ENCODE results near the gene OR7G2. TPM values are rescaled to one million over a fixed set of nuclear protein-coding genes. Genes with fewer than 3 reads are reported as not detected.
A peak's percentile ranks its signal among the peaks of the same experiment; 100 is the strongest.

The OR7G2 gene
- total RNA-seq, result not detected

- no peak for ATAC-seq (replicated peaks in 1 of 2)
- no peaks in the 10 kb centered on the region for H3K9me3 Mint-ChIP-seq
Measured at GRCh38 chr19:9107375-9107774, at the start of gene OR7G2. Gene OR7G2 (minus strand): TSS chr19:9107475. CDS start chr19:9103243, 4,232 bp downstream.

GRCh38 chr19:9156304-9156703 is 49.0 kb upstream of the OR7G2 start:
- Mint-ChIP-seq H3K4me1 (ENCODE audit: low read depth) (peaks cover 29% of the 10 kb centered on the region), H3K4me3 (no peak overlapping the region), H3K27ac (peak overlapping the region; percentile 9), H3K9me3 (peaks cover 10 to 18% of the 10 kb centered on the region in 2 donors), H3K36me3 (ENCODE audit: insufficient read depth in 2 of 2) (peaks cover 71 to 85% of the 10 kb centered on the region in 2 donors), H3K27me3 (ENCODE audit: low read depth) (no peaks in the 10 kb centered on the region)
- no peak for ATAC-seq (replicated peaks in 1 of 2)
- DNase-seq, result no peak

More at GRCh38 chr19:9107375-9107774, at the start of gene OR7G2:
- no peak within 1 kb of the TSS for H3K4me3 Mint-ChIP-seq
- H3K27ac Mint-ChIP-seq, result no peak within 1 kb of the TSS
- no peak for DNase-seq
- H3K27me3 Mint-ChIP-seq (ENCODE audit: low read depth), result peaks cover 7% of the 10 kb centered on the region
- no peaks in the 10 kb centered on the region for H3K36me3 Mint-ChIP-seq (ENCODE audit: insufficient read depth in 2 of 2)
- H3K4me1 Mint-ChIP-seq (ENCODE audit: low read depth), result no peaks in the 10 kb centered on the region

GRCh38 chr19:9155591-9155990 is 48.3 kb upstream of the OR7G2 start:
- Mint-ChIP-seq H3K36me3 (ENCODE audit: insufficient read depth in 2 of 2) (peaks cover 69 to 84% of the 10 kb centered on the region in 2 donors), H3K9me3 (peaks cover 10 to 17% of the 10 kb centered on the region in 2 donors), H3K4me1 (ENCODE audit: low read depth) (peaks cover 36% of the 10 kb centered on the region), H3K4me3 (no peak overlapping the region), H3K27me3 (ENCODE audit: low read depth) (no peaks in the 10 kb centered on the region), H3K27ac (peak overlapping the region; percentile 43)
- DNase-seq (no peak), ATAC-seq (replicated peaks in 1 of 2) (no peak)

- peaks cover 11 to 14% of the 10 kb centered on the region in 2 donors for H3K9me3 Mint-ChIP-seq
- H3K36me3 Mint-ChIP-seq (ENCODE audit: insufficient read depth in 2 of 2), result peaks cover 59 to 76% of the 10 kb centered on the region in 2 donors
- DNase-seq, result peak; percentile 16 to 23
- peak overlapping the region in 1 of 2 donors; percentile 4 for H3K4me3 Mint-ChIP-seq
- peak; percentile 68 to 76 for ATAC-seq (replicated peaks in 1 of 2)
- peak overlapping the region; percentile 5 for H3K27ac Mint-ChIP-seq
- peaks cover 66% of the 10 kb centered on the region for H3K4me1 Mint-ChIP-seq (ENCODE audit: low read depth)
- H3K27me3 Mint-ChIP-seq (ENCODE audit: low read depth), result no peaks in the 10 kb centered on the region
Measured at GRCh38 chr19:9151367-9151766, 44.1 kb upstream of the OR7G2 start.

- Mint-ChIP-seq H3K4me1 (ENCODE audit: low read depth) (peaks cover 62% of the 10 kb centered on the region), H3K27me3 (ENCODE audit: low read depth) (no peaks in the 10 kb centered on the region), H3K4me3 (no peak overlapping the region), H3K27ac (peak overlapping the region; percentile 5), H3K36me3 (ENCODE audit: insufficient read depth in 2 of 2) (peaks cover 56 to 75% of the 10 kb centered on the region in 2 donors), H3K9me3 (peaks cover 12 to 14% of the 10 kb centered on the region in 2 donors)
- DNase-seq, result no peak
- ATAC-seq (replicated peaks in 1 of 2), result no peak
Measured at GRCh38 chr19:9150650-9151049, 43.4 kb upstream of the OR7G2 start.

- Mint-ChIP-seq H3K9me3 (peaks cover 10 to 13% of the 10 kb centered on the region in 2 donors), H3K36me3 (ENCODE audit: insufficient read depth in 2 of 2) (peaks cover 55 to 75% of the 10 kb centered on the region in 2 donors), H3K27me3 (ENCODE audit: low read depth) (no peaks in the 10 kb centered on the region), H3K27ac (peak overlapping the region; percentile 36), H3K4me3 (no peak overlapping the region), H3K4me1 (ENCODE audit: low read depth) (peaks cover 55% of the 10 kb centered on the region)
- no peak for ATAC-seq (replicated peaks in 1 of 2)
- DNase-seq, result no peak
Measured at GRCh38 chr19:9149997-9150396, 42.7 kb upstream of the OR7G2 start.

GRCh38 chr19:9148697-9149096 is 41.4 kb upstream of the OR7G2 start:
- ATAC-seq (replicated peaks in 1 of 2) (no peak), DNase-seq (no peak)
- peaks cover 14 to 16% of the 10 kb centered on the region in 2 donors for H3K9me3 Mint-ChIP-seq

GRCh38 chr19:9146882-9147281 is 39.6 kb upstream of the OR7G2 start:
- Mint-ChIP-seq H3K27me3 (ENCODE audit: low read depth) (no peaks in the 10 kb centered on the region), H3K4me1 (ENCODE audit: low read depth) (peaks cover 64% of the 10 kb centered on the region), H3K27ac (no peak overlapping the region), H3K36me3 (ENCODE audit: insufficient read depth in 2 of 2) (peaks cover 49 to 73% of the 10 kb centered on the region in 2 donors), H3K4me3 (no peak overlapping the region), H3K9me3 (peaks cover 10 to 12% of the 10 kb centered on the region in 2 donors)
- no peak for ATAC-seq (replicated peaks in 1 of 2)
- DNase-seq, result no peak

More at GRCh38 chr19:9148697-9149096, 41.4 kb upstream of the OR7G2 start:
- H3K4me3 Mint-ChIP-seq, result no peak overlapping the region
- peaks cover 56 to 77% of the 10 kb centered on the region in 2 donors for H3K36me3 Mint-ChIP-seq (ENCODE audit: insufficient read depth in 2 of 2)
- no peaks in the 10 kb centered on the region for H3K27me3 Mint-ChIP-seq (ENCODE audit: low read depth)
- peaks cover 57% of the 10 kb centered on the region for H3K4me1 Mint-ChIP-seq (ENCODE audit: low read depth)
- H3K27ac Mint-ChIP-seq, result peak overlapping the region; percentile 7

GRCh38 chr19:9144920-9145319 is 37.6 kb upstream of the OR7G2 start:
- ATAC-seq (replicated peaks in 1 of 2) (no peak), DNase-seq (no peak)
- Mint-ChIP-seq H3K36me3 (ENCODE audit: insufficient read depth in 2 of 2) (peaks cover 34 to 63% of the 10 kb centered on the region in 2 donors), H3K4me3 (peak overlapping the region in 1 of 2 donors; percentile 45), H3K27me3 (ENCODE audit: low read depth) (no peaks in the 10 kb centered on the region), H3K9me3 (peaks cover 3 to 10% of the 10 kb centered on the region in 2 donors), H3K27ac (peak overlapping the region; percentile 87), H3K4me1 (ENCODE audit: low read depth) (peaks cover 64% of the 10 kb centered on the region)

- Mint-ChIP-seq H3K36me3 (ENCODE audit: insufficient read depth in 2 of 2) (peaks cover 12 to 30% of the 10 kb centered on the region in 2 donors), H3K9me3 (peaks cover 3 to 6% of the 10 kb centered on the region in 2 donors), H3K27ac (peak within 1 kb of the TSS; percentile 97), H3K27me3 (ENCODE audit: low read depth) (no peaks in the 10 kb centered on the region), H3K4me1 (ENCODE audit: low read depth) (peaks cover 52% of the 10 kb centered on the region), H3K4me3 (peak within 1 kb of the TSS; percentile 97 to 99)
- DNase-seq (peak; percentile 89 to 93), ATAC-seq (replicated peaks in 1 of 2) (peak; percentile 94 to 96)
Measured at GRCh38 chr19:9140159-9140874, 33.0 kb upstream of the OR7G2 start, which contains the start of gene ZNF317. Gene ZNF317 (plus strand): TSS chr19:9140397. CDS start chr19:9156017, 15,620 bp downstream.

GRCh38 chr19:9139609-9140158 is 32.4 kb upstream of the OR7G2 start:
- peaks cover 50% of the 10 kb centered on the region for H3K4me1 Mint-ChIP-seq (ENCODE audit: low read depth)
- H3K9me3 Mint-ChIP-seq, result peaks cover 2 to 5% of the 10 kb centered on the region in 2 donors
- ATAC-seq (replicated peaks in 1 of 2) (peak; percentile 8 to 12), DNase-seq (no peak)
- peak overlapping the region; percentile 97 for H3K27ac Mint-ChIP-seq
- H3K27me3 Mint-ChIP-seq (ENCODE audit: low read depth), result no peaks in the 10 kb centered on the region
- H3K4me3 Mint-ChIP-seq, result peak overlapping the region; percentile 97 to 99
- H3K36me3 Mint-ChIP-seq (ENCODE audit: insufficient read depth in 2 of 2), result peaks cover 7 to 24% of the 10 kb centered on the region in 2 donors

GRCh38 chr19:9132422-9132821 is 25.1 kb upstream of the OR7G2 start:
- H3K27ac Mint-ChIP-seq, result no peak overlapping the region
- ATAC-seq (replicated peaks in 1 of 2) (no peak), DNase-seq (no peak)
- H3K36me3 Mint-ChIP-seq (ENCODE audit: insufficient read depth in 2 of 2), result no peaks in the 10 kb centered on the region
- H3K4me1 Mint-ChIP-seq (ENCODE audit: low read depth), result peaks cover 12% of the 10 kb centered on the region
- H3K9me3 Mint-ChIP-seq, result no peaks in the 10 kb centered on the region
- H3K4me3 Mint-ChIP-seq, result no peak overlapping the region
- peaks cover 7% of the 10 kb centered on the region for H3K27me3 Mint-ChIP-seq (ENCODE audit: low read depth)

GRCh38 chr19:9130965-9131364 is 23.7 kb upstream of the OR7G2 start:
- Mint-ChIP-seq H3K36me3 (ENCODE audit: insufficient read depth in 2 of 2) (no peaks in the 10 kb centered on the region), H3K4me1 (ENCODE audit: low read depth) (peaks cover 6% of the 10 kb centered on the region), H3K9me3 (no peaks in the 10 kb centered on the region), H3K27ac (no peak overlapping the region), H3K27me3 (ENCODE audit: low read depth) (peaks cover 21% of the 10 kb centered on the region), H3K4me3 (no peak overlapping the region)
- DNase-seq (no peak), ATAC-seq (replicated peaks in 1 of 2) (no peak)
